PFSK-1 (cell line): ENCODE data around the gene SORCS1.

ENCODE experiments used
- TAF1 ChIP-seq: IDR thresholded peaks from 2 replicates; pipeline ENCODE4 v1.6.1; 2012; ENCODE audit warnings: low read length, control low read depth, borderline replicate concordance; ENCODE audit not compliant: insufficient read depth
- TF ChIP-seq, protein P1 (sequence below), 2 experiments: IDR thresholded peaks; 2 replicates each; pipeline versions ENCODE4 v1.6.1 to v1.8.0; 2011 to 2012; ENCODE audit warnings: low read depth in 2 of 2, low read length in 2 of 2, control low read depth in 1 of 2, inconsistent platforms in 1 of 2, mild to moderate bottlenecking in 1 of 2, moderate library complexity in 1 of 2; ENCODE audit not compliant: insufficient read depth in 1 of 2

DNA sequence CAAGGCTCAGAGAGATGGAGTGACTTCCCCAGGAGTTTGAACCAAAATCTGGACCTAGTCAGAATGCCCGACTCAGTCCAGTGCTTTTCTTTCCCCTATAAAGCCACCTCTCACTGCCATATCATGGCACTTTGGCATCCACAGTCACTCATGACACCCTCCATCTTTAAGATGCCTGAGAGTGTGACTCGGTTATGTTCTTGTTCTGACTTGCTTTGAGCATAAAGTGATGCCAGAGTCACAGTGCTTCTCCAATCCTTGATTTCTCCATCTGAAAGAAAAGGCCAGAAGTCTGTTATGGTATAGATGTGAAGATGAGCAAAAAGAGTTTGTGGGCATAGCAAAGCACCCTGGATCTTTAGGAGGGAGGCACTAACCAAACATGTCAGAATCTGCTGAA is 538.1 kb downstream of the SORCS1 start:
- TF ChIP-seq, protein P1, sequence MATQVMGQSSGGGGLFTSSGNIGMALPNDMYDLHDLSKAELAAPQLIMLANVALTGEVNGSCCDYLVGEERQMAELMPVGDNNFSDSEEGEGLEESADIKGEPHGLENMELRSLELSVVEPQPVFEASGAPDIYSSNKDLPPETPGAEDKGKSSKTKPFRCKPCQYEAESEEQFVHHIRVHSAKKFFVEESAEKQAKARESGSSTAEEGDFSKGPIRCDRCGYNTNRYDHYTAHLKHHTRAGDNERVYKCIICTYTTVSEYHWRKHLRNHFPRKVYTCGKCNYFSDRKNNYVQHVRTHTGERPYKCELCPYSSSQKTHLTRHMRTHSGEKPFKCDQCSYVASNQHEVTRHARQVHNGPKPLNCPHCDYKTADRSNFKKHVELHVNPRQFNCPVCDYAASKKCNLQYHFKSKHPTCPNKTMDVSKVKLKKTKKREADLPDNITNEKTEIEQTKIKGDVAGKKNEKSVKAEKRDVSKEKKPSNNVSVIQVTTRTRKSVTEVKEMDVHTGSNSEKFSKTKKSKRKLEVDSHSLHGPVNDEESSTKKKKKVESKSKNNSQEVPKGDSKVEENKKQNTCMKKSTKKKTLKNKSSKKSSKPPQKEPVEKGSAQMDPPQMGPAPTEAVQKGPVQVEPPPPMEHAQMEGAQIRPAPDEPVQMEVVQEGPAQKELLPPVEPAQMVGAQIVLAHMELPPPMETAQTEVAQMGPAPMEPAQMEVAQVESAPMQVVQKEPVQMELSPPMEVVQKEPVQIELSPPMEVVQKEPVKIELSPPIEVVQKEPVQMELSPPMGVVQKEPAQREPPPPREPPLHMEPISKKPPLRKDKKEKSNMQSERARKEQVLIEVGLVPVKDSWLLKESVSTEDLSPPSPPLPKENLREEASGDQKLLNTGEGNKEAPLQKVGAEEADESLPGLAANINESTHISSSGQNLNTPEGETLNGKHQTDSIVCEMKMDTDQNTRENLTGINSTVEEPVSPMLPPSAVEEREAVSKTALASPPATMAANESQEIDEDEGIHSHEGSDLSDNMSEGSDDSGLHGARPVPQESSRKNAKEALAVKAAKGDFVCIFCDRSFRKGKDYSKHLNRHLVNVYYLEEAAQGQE (IDR thresholded peaks at IDR 0.05; ENCODE audit: insufficient read depth in 1 of 2, low read depth in 2 of 2, low read length in 2 of 2), result no peak
- no peak for TF ChIP-seq TAF1
